NCI-H446 (cell line): Measurements from ENCODE around the gene GABRB1.

Source experiments
- DNase-seq, 2 experiments: peaks; one replicate each; lab custom pipeline; 2025; lab: John Stamatoyannopoulos, UW

The GABRB1 gene

GRCh38 chr4:47118192-47118929 is 87.0 kb downstream of the GABRB1 start:
- DNase-seq, result peak in 1 of 2 experiments; percentile 65

GRCh38 chr4:47120783-47121182 is 89.4 kb downstream of the GABRB1 start:
- DNase-seq, result peak in 1 of 2 experiments; percentile 66

GRCh38 chr4:47122592-47123291 is 91.4 kb downstream of the GABRB1 start:
- DNase-seq, result peak; percentile 36 to 84

- DNase-seq, result no peak
These were observed 97.6 kb downstream of the GABRB1 start for GRCh38 chr4:47128991-47129390.

- DNase-seq, result no peak
These were observed 103.8 kb downstream of the GABRB1 start for GRCh38 chr4:47135210-47135609.

- DNase-seq, result no peak
These were observed 111.9 kb downstream of the GABRB1 start for GRCh38 chr4:47143261-47143660.

GRCh38 chr4:47145630-47146029 is 114.3 kb downstream of the GABRB1 start:
- peak in 1 of 2 experiments; percentile 2 for DNase-seq

GRCh38 chr4:47154816-47155370 is 123.5 kb downstream of the GABRB1 start:
- no peak for DNase-seq

GRCh38 chr4:47155919-47156318 is 124.6 kb downstream of the GABRB1 start:
- DNase-seq, result no peak

- DNase-seq, result no peak
These were observed 128.7 kb downstream of the GABRB1 start for GRCh38 chr4:47160095-47160494.

- peak in 1 of 2 experiments; percentile 69 for DNase-seq
These were observed 136.0 kb downstream of the GABRB1 start for GRCh38 chr4:47167081-47168035.

GRCh38 chr4:47184083-47184482 is 152.7 kb downstream of the GABRB1 start:
- no peak for DNase-seq

GRCh38 chr4:47185761-47186160 is 154.4 kb downstream of the GABRB1 start:
- DNase-seq, result no peak

GRCh38 chr4:47187608-47188007 is 156.2 kb downstream of the GABRB1 start:
- DNase-seq, result no peak

GRCh38 chr4:47193179-47193578 is 161.8 kb downstream of the GABRB1 start:
- DNase-seq, result no peak

GRCh38 chr4:47194036-47194737 is 162.8 kb downstream of the GABRB1 start:
- no peak for DNase-seq

- DNase-seq, result no peak
These were observed 164.3 kb downstream of the GABRB1 start for GRCh38 chr4:47195706-47196105.

GRCh38 chr4:47198791-47199190 is 167.4 kb downstream of the GABRB1 start:
- DNase-seq, result no peak

GRCh38 chr4:47203593-47203992 is 172.2 kb downstream of the GABRB1 start:
- DNase-seq, result no peak

GRCh38 chr4:47207555-47207954 is 176.2 kb downstream of the GABRB1 start:
- DNase-seq, result no peak

- DNase-seq, result no peak
These were observed 178.5 kb downstream of the GABRB1 start for GRCh38 chr4:47209833-47210232.
